ENCODE measurements around the gene B4GALNT2. TPM values are rescaled to one million over a fixed set of nuclear protein-coding genes. Genes with fewer than 3 reads are reported as not detected.
A peak's percentile ranks its signal among the peaks of the same experiment; 100 is the strongest.

Gene B4GALNT2
- total and polyA plus RNA-seq, 2 of the 8 experiments (the other 6 are each of a cell fraction or from before 2014, with no cell fraction given), result not detected

DNA sequence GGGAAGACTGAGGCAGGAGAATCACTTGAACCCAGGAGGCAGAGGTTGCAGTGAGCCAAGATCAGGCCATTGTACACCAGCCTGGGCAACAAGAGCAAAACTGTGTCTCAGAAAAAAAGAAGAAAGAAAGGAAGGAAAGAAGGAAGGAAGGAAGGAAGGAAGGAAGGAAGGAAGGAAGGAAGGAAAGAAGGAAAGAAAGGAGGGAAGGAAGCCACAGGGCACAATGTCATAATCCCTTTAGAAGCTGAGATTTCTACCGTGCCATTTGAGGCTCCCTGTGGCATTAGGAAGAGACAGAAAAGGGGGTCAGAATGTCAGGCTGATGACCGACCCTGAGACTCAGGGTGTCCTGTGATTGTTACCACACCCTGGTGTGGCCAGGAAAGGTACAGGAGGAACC lies 71.2 kb downstream of the B4GALNT2 start:
- H2AK5ac ChIP-seq (ENCODE audit: low read depth, low read length), result no peak overlapping the region
- WGBS, 2 experiments (ENCODE audit: extremely low coverage in 1 of 2, insufficient coverage in 1 of 2, insufficient read length in 1 of 2, insufficient replicate concordance in 2 of 2, low coverage in 1 of 2, low lambda C conversion rate in 2 of 2, missing lambda C conversion rate in 1 of 2), result 81% methylated on average over 2 of the region's 2 CpGs; no CpG with 5 or more reads in 1 of the 2 experiments
- FAIRE-seq, result no peak
- TF ChIP-seq EGR1 (IDR thresholded peaks at IDR 0.05; ENCODE audit: borderline replicate concordance, low read depth, low read length) (no peak), RAD21 (IDR thresholded peaks at IDR 0.05 in 1 of 2, conservative IDR thresholded peaks at IDR 0.05 in 1 of 2; ENCODE audit: low read depth in 2 of 2, low read length in 2 of 2) (no peak), TCF12 (IDR thresholded peaks at IDR 0.05; ENCODE audit: low read depth, low read length) (no peak), KDM5A (IDR thresholded peaks at IDR 0.05; ENCODE audit: low read length) (no peak), TAF7 (optimal IDR thresholded peaks at IDR 0.05; ENCODE audit: borderline replicate concordance, low read depth, low read length) (no peak), EP300 (IDR thresholded peaks at IDR 0.05; ENCODE audit: borderline replicate concordance in 1 of 2, low read depth in 2 of 2, low read length in 2 of 2) (no peak), CBX8 (IDR thresholded peaks at IDR 0.05; ENCODE audit: borderline replicate concordance, low read depth, low read length) (no peak), SIN3A (conservative IDR thresholded peaks at IDR 0.05 in 1 of 2, IDR thresholded peaks at IDR 0.05 in 1 of 2; ENCODE audit: low read depth in 1 of 2, low read length in 2 of 2) (no peak)
- TF ChIP-seq, protein P1, sequence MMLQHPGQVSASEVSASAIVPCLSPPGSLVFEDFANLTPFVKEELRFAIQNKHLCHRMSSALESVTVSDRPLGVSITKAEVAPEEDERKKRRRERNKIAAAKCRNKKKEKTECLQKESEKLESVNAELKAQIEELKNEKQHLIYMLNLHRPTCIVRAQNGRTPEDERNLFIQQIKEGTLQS (IDR thresholded peaks at IDR 0.05; ENCODE audit: insufficient read depth, low read depth, low read length), result no peak
- TF ChIP-seq, protein P2, sequence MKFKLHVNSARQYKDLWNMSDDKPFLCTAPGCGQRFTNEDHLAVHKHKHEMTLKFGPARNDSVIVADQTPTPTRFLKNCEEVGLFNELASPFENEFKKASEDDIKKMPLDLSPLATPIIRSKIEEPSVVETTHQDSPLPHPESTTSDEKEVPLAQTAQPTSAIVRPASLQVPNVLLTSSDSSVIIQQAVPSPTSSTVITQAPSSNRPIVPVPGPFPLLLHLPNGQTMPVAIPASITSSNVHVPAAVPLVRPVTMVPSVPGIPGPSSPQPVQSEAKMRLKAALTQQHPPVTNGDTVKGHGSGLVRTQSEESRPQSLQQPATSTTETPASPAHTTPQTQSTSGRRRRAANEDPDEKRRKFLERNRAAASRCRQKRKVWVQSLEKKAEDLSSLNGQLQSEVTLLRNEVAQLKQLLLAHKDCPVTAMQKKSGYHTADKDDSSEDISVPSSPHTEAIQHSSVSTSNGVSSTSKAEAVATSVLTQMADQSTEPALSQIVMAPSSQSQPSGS (IDR thresholded peaks at IDR 0.05; ENCODE audit: low read length), result no peak

More for the DNA sequence above, 71.2 kb downstream of the B4GALNT2 start:
- Histone ChIP-seq H3K56ac (replicated peaks; ENCODE audit: insufficient read length, low read depth, low read length) (no peak overlapping the region), H3K14ac (ENCODE audit: insufficient read length) (no peak overlapping the region), H3K4me2 (ENCODE audit: insufficient read depth in 1 of 2, low read depth in 2 of 2, low read length in 2 of 2) (no peak overlapping the region), H2BK15ac (ENCODE audit: low read length) (no peak overlapping the region), H4K91ac (replicated peaks; ENCODE audit: insufficient read length, low read length) (no peak overlapping the region), H3K27ac (ENCODE audit: low read depth, low read length) (no peak overlapping the region), H3K4ac (replicated peaks; ENCODE audit: insufficient read length, low read depth, low read length) (no peak overlapping the region), H2BK20ac (ENCODE audit: low read length) (no peak overlapping the region), H2AFZ (ENCODE audit: low read length) (no peak overlapping the region), H4K5ac (ENCODE audit: insufficient read length, low read depth, low read length) (no peak overlapping the region), H2BK12ac (ENCODE audit: low read depth, low read length) (0 out of 2 replicates have a peak overlapping the region, but pooled peaks have one; percentile 9), H3K4me3 (ENCODE audit: extremely low read depth in 1 of 4, insufficient read depth in 2 of 4, low read depth in 3 of 4, low read length in 4 of 4) (no peak overlapping the region), H3K9ac (replicated peaks in 1 of 4; ENCODE audit: extremely low read depth in 1 of 4, low read depth in 3 of 4, low read length in 3 of 4) (no peak overlapping the region), H4K8ac (ENCODE audit: extremely low read depth, insufficient read depth, low read length) (no peak overlapping the region), H3K27me3 (replicated peaks in 1 of 4; ENCODE audit: control insufficient read depth in 3 of 4, extremely low read depth in 1 of 4, insufficient read depth in 3 of 4, low read length in 3 of 4) (peaks cover 0 to 3% (median 0%) of the 10 kb centered on the region in 4 experiments; a peak in 2 of 7 replicates), H3K79me2 (ENCODE audit: control insufficient read depth in 1 of 2, insufficient read depth in 2 of 2, low read length in 2 of 2) (no peaks in the 10 kb centered on the region), H3K23me2 (ENCODE audit: low read depth, low read length) (no peaks in the 10 kb centered on the region), H3K18ac (ENCODE audit: extremely low read depth, low read length) (no peak overlapping the region), H3K4me1 (replicated peaks in 1 of 4; ENCODE audit: control insufficient read depth in 3 of 4, insufficient read depth in 4 of 4, low read length in 3 of 4) (no peaks in the 10 kb centered on the region), H4K20me1 (replicated peaks in 1 of 2; ENCODE audit: control insufficient read depth in 1 of 2, insufficient read depth in 2 of 2, low read length in 2 of 2) (no peaks in the 10 kb centered on the region), H2BK120ac (replicated peaks; ENCODE audit: low read depth, low read length) (no peak overlapping the region), H3K36me3 (ENCODE audit: control insufficient read depth in 2 of 4, insufficient read depth in 4 of 4, low read length in 3 of 4) (no peaks in the 10 kb centered on the region), H3K23ac (ENCODE audit: insufficient read length) (no peak overlapping the region), H3K9me3 (ENCODE audit: insufficient read depth in 2 of 2, low read depth in 1 of 2, low read length in 1 of 2) (no peaks in the 10 kb centered on the region), H3K79me1 (ENCODE audit: low read depth, low read length) (no peaks in the 10 kb centered on the region), H2BK5ac (ENCODE audit: low read depth, low read length) (no peak overlapping the region)
- DNase-seq (ENCODE audit: low read depth in 1 of 2, low spot score in 2 of 2), result no peak
- ChIA-PET CTCF (ENCODE audit: partially characterized antibody) (interaction anchor here (0.8 to 2.0 kb wide), 5 partner anchors 12 to 73 kb away, joined by 3 to 5 read pairs (median 3); no protein-coding TSS in a partner anchor), POLR2A (ENCODE audit: partially characterized antibody) (interaction anchor here (1.0 to 1.2 kb wide), 2 partner anchors 9 to 11 kb away, joined by 3 to 4 read pairs; no protein-coding TSS in a partner anchor)
